IMR-90 (cell line): ENCODE data around the gene COL23A1. TPM values are rescaled to one million over a fixed set of nuclear protein-coding genes. Genes with fewer than 3 reads are reported as not detected.

Source experiments
- ATAC-seq: fragments of 200-7000 bp; cut with Tn5 transposase; 2 replicates; pipeline ENCODE4 v1.9.1; 2020; ENCODE audit warnings: low read depth, mild to moderate bottlenecking, moderate library complexity
- BruUV-seq: library from RNA; stranded (reverse); fragments of 400-500 nt; replicated peaks from 2 replicates; lab custom pipeline; 2021; lab: Mats Ljungman, UMichigan
- CTCF ChIA-PET: fragments of 300-600 bp; formaldehyde crosslinking; extraction: SDS; loops from one replicate; lab custom pipeline; 2021; ENCODE audit warnings: antibody characterized with exemption; lab: Yijun Ruan, JAX
- POLR2A ChIA-PET: fragments of 300-600 bp; sonication (Branson Sonifier 250); formaldehyde crosslinking; loops from one replicate; lab custom pipeline; 2022; ENCODE audit warnings: antibody characterized with exemption; ENCODE audit not compliant: unreplicated experiment; lab: Charles Lee
- DNase-seq: peaks from one replicate; pipeline ENCODE4 v3.0.0; 2013
- H2AFZ ChIP-seq: replicated peaks from 2 replicates; pipeline ENCODE3; 2013; ENCODE audit warnings: low read length, mild to moderate bottlenecking; ENCODE audit not compliant: poor library complexity
- H2AK5ac ChIP-seq: 2 replicates; pipeline ENCODE4 v1.6.1; 2013; ENCODE audit warnings: low read depth, low read length, inconsistent platforms
- H2AK9ac ChIP-seq: replicated peaks from 2 replicates; pipeline ENCODE3; 2013; ENCODE audit warnings: mild to moderate bottlenecking, low read depth, low read length, moderate library complexity; ENCODE audit not compliant: poor library complexity
- H2BK120ac ChIP-seq: 2 replicates; pipeline ENCODE4 v1.6.1; 2013; ENCODE audit warnings: low read depth, low read length, inconsistent platforms
- H2BK15ac ChIP-seq: 3 replicates; pipeline ENCODE4 v1.6.1; 2013; ENCODE audit warnings: low read depth, low read length, inconsistent platforms
- H2BK20ac ChIP-seq: 2 replicates; pipeline ENCODE4 v1.6.1; 2013; ENCODE audit warnings: low read depth, mild to moderate bottlenecking, inconsistent platforms, low read length, moderate library complexity
- H2BK5ac ChIP-seq: 2 replicates; pipeline ENCODE4 v1.6.1; 2013; ENCODE audit warnings: mild to moderate bottlenecking, low read depth, low read length, inconsistent platforms; ENCODE audit not compliant: poor library complexity, severe bottlenecking
- H3K14ac ChIP-seq: replicated peaks from 2 replicates; pipeline ENCODE4 v1.6.1; 2013; ENCODE audit warnings: low read depth, low read length, inconsistent platforms
- H3K18ac ChIP-seq: 2 replicates; pipeline ENCODE4 v1.6.1; 2013; ENCODE audit warnings: low read depth, low read length, control low read depth
- H3K23ac ChIP-seq: 2 replicates; pipeline ENCODE4 v1.6.1; 2013; ENCODE audit warnings: low read depth, low read length, inconsistent platforms
- H3K27ac ChIP-seq: 2 replicates; pipeline ENCODE4 v1.5.1; 2013; ENCODE audit warnings: mild to moderate bottlenecking, control low read depth, low read length; ENCODE audit not compliant: insufficient read depth
- H3K27me3 ChIP-seq: 2 replicates; pipeline ENCODE4 v1.6.1; 2013; ENCODE audit warnings: low read length; ENCODE audit not compliant: control insufficient read depth, insufficient read depth
- H3K36me3 ChIP-seq: 2 replicates; pipeline ENCODE4 v1.6.1; 2013; ENCODE audit warnings: low read length, mixed read lengths; ENCODE audit not compliant: control insufficient read depth, insufficient read depth
- H3K4ac ChIP-seq: 2 replicates; pipeline ENCODE4 v1.6.1; 2013; ENCODE audit warnings: low read depth, low read length, inconsistent platforms
- H3K4me1 ChIP-seq: 2 replicates; pipeline ENCODE4 v1.6.1; 2013; ENCODE audit warnings: low read length, mixed read lengths; ENCODE audit not compliant: control insufficient read depth, insufficient read depth
- H3K4me2 ChIP-seq: 2 replicates; pipeline ENCODE4 v1.6.1; 2013; ENCODE audit warnings: low read depth, mild to moderate bottlenecking, control low read depth, low read length, moderate library complexity
- H3K4me3 ChIP-seq: 2 replicates; pipeline ENCODE4 v1.5.1; 2013; ENCODE audit warnings: low read depth, mild to moderate bottlenecking, control low read depth, low read length, moderate library complexity; ENCODE audit not compliant: insufficient read depth
- H3K56ac ChIP-seq: 2 replicates; pipeline ENCODE4 v1.6.1; 2013; ENCODE audit warnings: low read length, inconsistent platforms; ENCODE audit not compliant: insufficient read depth; ENCODE audit errors: extremely low read depth
- H3K79me1 ChIP-seq, 2 experiments: 2 replicates each; pipeline ENCODE4 v1.6.1; 2013; ENCODE audit warnings: low read length in 2 of 2, inconsistent platforms in 1 of 2, low read depth in 1 of 2
- H3K9ac ChIP-seq: 2 replicates; pipeline ENCODE4 v1.6.1; 2013; ENCODE audit warnings: low read depth, low read length, control low read depth
- H3K9me1 ChIP-seq: 2 replicates; pipeline ENCODE4 v1.6.1; 2013; ENCODE audit warnings: low read length, inconsistent platforms; ENCODE audit not compliant: insufficient read depth
- H3K9me3 ChIP-seq: 2 replicates; pipeline ENCODE4 v1.6.1; 2013; ENCODE audit warnings: low read length; ENCODE audit not compliant: control insufficient read depth, insufficient read depth
- H4K20me1 ChIP-seq: 2 replicates; pipeline ENCODE4 v1.6.1; 2013; ENCODE audit warnings: low read length, inconsistent platforms; ENCODE audit not compliant: insufficient read depth
- H4K5ac ChIP-seq: 2 replicates; pipeline ENCODE4 v1.6.1; 2013; ENCODE audit warnings: mild to moderate bottlenecking, low read depth, low read length, control low read depth
- H4K8ac ChIP-seq, 2 experiments: 2 replicates each; pipeline ENCODE4 v1.6.1; 2013; ENCODE audit warnings: low read depth in 2 of 2, low read length in 2 of 2, control low read depth in 1 of 2, inconsistent platforms in 1 of 2
- H4K91ac ChIP-seq: 2 replicates; pipeline ENCODE4 v1.6.1; 2013; ENCODE audit warnings: low read depth, low read length, inconsistent platforms; ENCODE audit not compliant: insufficient read depth
- BHLHE40 ChIP-seq: fragments of 150-350 bp; IDR thresholded peaks from 2 replicates; pipeline ENCODE4 v1.6.1; 2016; ENCODE audit warnings: mild to moderate bottlenecking, low read depth, low read length
- CEBPB ChIP-seq: IDR thresholded peaks from 2 replicates; pipeline ENCODE4 v1.6.1; 2012; ENCODE audit warnings: low read depth, low read length, improper control_type of control experiment
- CHD1 ChIP-seq: IDR thresholded peaks from 2 replicates; pipeline ENCODE4 v1.6.1; 2012; ENCODE audit warnings: low read depth, low read length, improper control_type of control experiment
- CTCF ChIP-seq: conservative IDR thresholded peaks from 2 replicates; pipeline ENCODE4 v1.5.1; 2012; ENCODE audit warnings: mild to moderate bottlenecking, low read depth, low read length, improper control_type of control experiment
- ELK1 ChIP-seq: fragments of 150-350 bp; IDR thresholded peaks from 2 replicates; pipeline ENCODE4 v1.6.1; 2016; ENCODE audit warnings: low read depth, mild to moderate bottlenecking, low read length, moderate library complexity, borderline replicate concordance
- FOS ChIP-seq: fragments of 150-350 bp; IDR thresholded peaks from 2 replicates; pipeline ENCODE4 v1.6.1; 2016; ENCODE audit warnings: low read depth, low read length
- MAFK ChIP-seq: IDR thresholded peaks from 2 replicates; pipeline ENCODE4 v1.6.1; 2012; ENCODE audit warnings: low read depth, low read length, improper control_type of control experiment
- MAZ ChIP-seq: IDR thresholded peaks from 2 replicates; pipeline ENCODE4 v1.6.1; 2012; ENCODE audit warnings: low read depth, mild to moderate bottlenecking, low read length, improper control_type of control experiment, moderate library complexity, borderline replicate concordance
- MXI1 ChIP-seq: IDR thresholded peaks from 2 replicates; pipeline ENCODE4 v1.6.1; 2012; ENCODE audit warnings: low read depth, mild to moderate bottlenecking, low read length, moderate library complexity, borderline replicate concordance
- NFE2L2 ChIP-seq: fragments of 150-350 bp; IDR thresholded peaks from 2 replicates; pipeline ENCODE4 v1.6.1; 2016; ENCODE audit warnings: low read depth, mild to moderate bottlenecking, low read length
- POLR2A ChIP-seq: IDR thresholded peaks from 2 replicates; pipeline ENCODE4 v1.6.1; 2012; ENCODE audit warnings: mild to moderate bottlenecking, low read depth, low read length
- RAD21 ChIP-seq: IDR thresholded peaks from 2 replicates; pipeline ENCODE4 v1.6.1; 2012; ENCODE audit warnings: low read length, improper control_type of control experiment
- RCOR1 ChIP-seq: IDR thresholded peaks from 2 replicates; pipeline ENCODE4 v1.6.1; 2012; ENCODE audit warnings: mild to moderate bottlenecking, low read length, improper control_type of control experiment; ENCODE audit not compliant: insufficient replicate concordance
- RFX5 ChIP-seq: IDR thresholded peaks from 2 replicates; pipeline ENCODE4 v1.8.0; 2012; ENCODE audit warnings: low read depth, mild to moderate bottlenecking, low read length, moderate library complexity
- SMC3 ChIP-seq: fragments of 150-350 bp; IDR thresholded peaks from 2 replicates; pipeline ENCODE4 v1.6.1; 2016; ENCODE audit warnings: low read depth, mild to moderate bottlenecking, antibody characterized with exemption, low read length, moderate library complexity
- USF2 ChIP-seq: fragments of 150-350 bp; IDR thresholded peaks from 2 replicates; pipeline ENCODE4 v1.6.1; 2017; ENCODE audit warnings: mild to moderate bottlenecking, antibody characterized with exemption, low read length, low read depth
- WGBS, 2 experiments: methylation state at CpG; one replicate each; pipeline versions ENCODE4 v1.1.5 to v1.1.7; 2013; ENCODE audit warnings: missing lambda C conversion rate in 2 of 2; ENCODE audit not compliant: insufficient read length in 1 of 2; ENCODE audit errors: extremely low coverage in 2 of 2; 5-methylcytosine and 5-hydroxymethylcytosine counted together
- dilution Hi-C: fragments of 300-500 bp; cut with HindIII; formaldehyde crosslinking; loops from one replicate; pipeline ENCODE4 v1.14.3; 2018; ENCODE audit warnings: low sequenced_read_pairs; ENCODE audit not compliant: unreplicated experiment
- in situ Hi-C: fragments of 300-500 bp; cut with MboI; formaldehyde crosslinking; loops from 3 replicates; pipeline ENCODE4 v1.14.3; 2019; ENCODE audit warnings: low sequenced_read_pairs, inconsistent platforms, mixed read lengths
- intact Hi-C: fragments of 100-400 bp; cut with micrococcal nuclease; formaldehyde crosslinking; loops from 2 replicates; pipeline ENCODE4 v1.10.0; 2022
- polyA plus RNA-seq, 3 experiments: library from polyadenylated mRNA; depleted of rRNA; stranded (reverse); fragments of >200 nt; gene quantifications; 2 replicates each; pipeline ENCODE4 v1.2.3, GENCODE V29; 2012; ENCODE audit warnings: low replicate concordance in 1 of 3
- total RNA-seq: library from RNA; depleted of rRNA; stranded (reverse); fragments of >200 nt; gene quantifications from 2 replicates; pipeline ENCODE4 v1.2.3, GENCODE V29; 2012

The COL23A1 gene
- total and polyA plus RNA-seq, 2 of the 4 experiments (the other 2 are of a cell fraction) = not detected

- ATAC-seq (no peak), DNase-seq (no peak)
- no peak overlapping the region for H2BK15ac ChIP-seq
- no peak overlapping the region for H4K5ac ChIP-seq
- H3K4me1 ChIP-seq = no peaks in the 10 kb centered on the region
- in situ Hi-C loops = no loop called here
- H3K18ac ChIP-seq = no peak overlapping the region
- H3K23ac ChIP-seq = no peak overlapping the region
- no peak overlapping the region for H4K91ac ChIP-seq
- no peaks in the 10 kb centered on the region; the same call in 1 of the 2 replicates for H3K27me3 ChIP-seq
- H3K4me2 ChIP-seq = no peak overlapping the region
- TF ChIP-seq USF2 (no peak), MAZ (no peak), CEBPB (no peak), MAFK (no peak), NFE2L2 (no peak), CTCF (no peak), ELK1 (no peak), FOS (no peak), RAD21 (no peak), POLR2A (no peak), MXI1 (no peak), CHD1 (no peak), RCOR1 (no peak), BHLHE40 (no peak), RFX5 (no peak), SMC3 (no peak)
- H3K9me3 ChIP-seq = peaks cover 14% of the 10 kb centered on the region
- BruUV-seq = no TSS peak
- CTCF ChIA-PET = no interaction called here
- no peak overlapping the region for H3K27ac ChIP-seq
- no peak overlapping the region for H2BK5ac ChIP-seq
- H3K79me1 ChIP-seq = no peaks in the 10 kb centered on the region
- WGBS, 2 experiments = 78% methylated on average over 2 of the region's 7 CpGs; no CpG with 5 or more reads in 1 of the 2 experiments
- no peak overlapping the region for H2AK9ac ChIP-seq
- H3K9ac ChIP-seq = no peak overlapping the region
- H3K4me3 ChIP-seq = no peak overlapping the region
- H3K4ac ChIP-seq = no peak overlapping the region
- H4K20me1 ChIP-seq = no peaks in the 10 kb centered on the region
- no peaks in the 10 kb centered on the region for H3K9me1 ChIP-seq
- dilution Hi-C loops = no loop called here
- H3K56ac ChIP-seq = no peak overlapping the region
- intact Hi-C loops = no loop called here
- POLR2A ChIA-PET = no interaction called here
- no peak overlapping the region for H2BK20ac ChIP-seq
- no peak overlapping the region for H4K8ac ChIP-seq
- no peaks in the 10 kb centered on the region for H3K36me3 ChIP-seq
- H3K14ac ChIP-seq = no peak overlapping the region
- H2BK120ac ChIP-seq = no peak overlapping the region
- no peak overlapping the region for H2AK5ac ChIP-seq
- no peak overlapping the region for H2AFZ ChIP-seq
Observed at GRCh38 chr5:178330791-178331404, 259.3 kb downstream of the COL23A1 start.
